Measurements from ENCODE around the gene LCMT1.

LCMT1 gene

DNA sequence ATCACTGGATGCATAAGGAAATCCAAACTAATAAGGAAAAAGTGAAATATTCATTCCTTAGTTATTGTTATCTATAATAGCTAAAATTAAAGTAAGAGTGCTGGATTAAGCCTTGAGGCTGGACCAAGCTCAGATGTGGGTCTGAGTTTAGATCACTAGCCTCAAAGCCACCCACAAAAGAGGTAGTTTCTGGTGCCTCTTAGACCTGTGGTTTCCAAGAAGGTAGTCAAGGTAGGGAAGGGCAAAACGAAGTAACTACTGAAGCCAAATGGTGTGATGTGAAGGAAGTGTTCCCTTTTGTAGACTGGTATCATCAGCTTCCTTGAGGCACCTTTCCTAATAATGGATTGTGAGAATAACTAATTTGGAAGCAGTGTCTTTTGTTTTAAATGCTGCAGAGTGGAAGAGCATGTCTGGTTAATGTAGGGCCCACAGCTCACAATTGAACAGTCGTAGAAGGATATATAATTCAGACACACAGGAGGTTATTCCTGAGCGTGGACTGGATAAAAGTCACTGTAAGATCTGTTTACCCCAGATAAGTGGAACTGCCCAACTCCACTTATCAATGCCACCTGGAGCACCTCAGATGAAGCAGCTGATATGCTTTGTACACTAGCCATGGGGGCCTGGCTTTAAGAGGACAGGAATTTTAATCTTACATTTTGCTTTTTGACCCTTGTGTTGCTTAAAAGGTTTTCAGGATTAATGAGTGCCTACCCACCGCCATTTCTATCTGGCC is 31.7 kb upstream of the LCMT1 start:
- Histone ChIP-seq H3K36me3 (ENCODE audit: control insufficient read depth in 1 of 2, insufficient read depth in 2 of 2, low read length in 2 of 2) (no peaks in the 10 kb centered on the region), H3K27me3 (ENCODE audit: control insufficient read depth in 1 of 2, insufficient read depth in 2 of 2, low read length in 2 of 2) (no peaks in the 10 kb centered on the region), H3K27ac (ENCODE audit: low read depth, low read length) (no peak overlapping the region), H3K9me3 (ENCODE audit: control insufficient read depth in 1 of 2, low read length in 2 of 2) (no peaks in the 10 kb centered on the region), H3K4me3 (ENCODE audit: low read depth in 1 of 2, low read length in 2 of 2) (no peak overlapping the region), H3K4me1 (ENCODE audit: control insufficient read depth in 1 of 2, insufficient read depth in 2 of 2, low read length in 2 of 2) (no peaks in the 10 kb centered on the region), H3K9ac (ENCODE audit: low read depth in 1 of 2, low read length in 2 of 2) (no peak overlapping the region)

GRCh38 chr16:25080420-25081131 is 31.0 kb upstream of the LCMT1 start:
- no peak overlapping the region for H3K4me3 ChIP-seq (ENCODE audit: low read depth in 1 of 2, low read length in 2 of 2)
- no peaks in the 10 kb centered on the region for H3K36me3 ChIP-seq (ENCODE audit: control insufficient read depth in 1 of 2, insufficient read depth in 2 of 2, low read length in 2 of 2)
- H3K27ac ChIP-seq (ENCODE audit: low read depth, low read length), result no peak overlapping the region
- no peaks in the 10 kb centered on the region for H3K27me3 ChIP-seq (ENCODE audit: control insufficient read depth in 1 of 2, insufficient read depth in 2 of 2, low read length in 2 of 2)
- H3K9ac ChIP-seq (ENCODE audit: low read depth in 1 of 2, low read length in 2 of 2), result no peak overlapping the region
- H3K9me3 ChIP-seq (ENCODE audit: control insufficient read depth in 1 of 2, low read length in 2 of 2), result no peaks in the 10 kb centered on the region
- no peaks in the 10 kb centered on the region for H3K4me1 ChIP-seq (ENCODE audit: control insufficient read depth in 1 of 2, insufficient read depth in 2 of 2, low read length in 2 of 2)

DNA sequence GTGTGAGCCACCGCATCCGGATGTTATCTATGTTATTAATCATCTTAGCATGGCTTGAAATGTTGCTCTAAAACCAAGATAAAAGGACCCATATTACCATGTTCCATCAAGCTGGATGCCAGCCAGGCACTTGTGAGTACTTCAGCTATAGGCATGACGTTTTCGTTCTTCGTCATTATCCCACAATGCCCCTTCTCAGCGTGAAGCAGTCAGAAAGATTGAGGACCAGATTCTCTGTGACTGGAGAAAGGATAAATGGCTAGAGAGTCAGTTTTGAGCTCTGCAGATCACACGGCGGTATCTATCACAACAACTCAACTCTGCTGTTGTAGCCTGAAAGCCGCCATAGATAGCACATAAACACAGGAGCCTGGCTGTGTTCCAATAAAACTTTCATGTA is 29.8 kb upstream of the LCMT1 start:
- Histone ChIP-seq H3K9me3 (ENCODE audit: control insufficient read depth in 1 of 2, low read length in 2 of 2) (no peaks in the 10 kb centered on the region), H3K4me1 (ENCODE audit: control insufficient read depth in 1 of 2, insufficient read depth in 2 of 2, low read length in 2 of 2) (no peaks in the 10 kb centered on the region), H3K4me3 (ENCODE audit: low read depth in 1 of 2, low read length in 2 of 2) (no peak overlapping the region), H3K36me3 (ENCODE audit: control insufficient read depth in 1 of 2, insufficient read depth in 2 of 2, low read length in 2 of 2) (no peaks in the 10 kb centered on the region), H3K27me3 (ENCODE audit: control insufficient read depth in 1 of 2, insufficient read depth in 2 of 2, low read length in 2 of 2) (no peaks in the 10 kb centered on the region), H3K9ac (ENCODE audit: low read depth in 1 of 2, low read length in 2 of 2) (no peak overlapping the region), H3K27ac (ENCODE audit: low read depth, low read length) (no peak overlapping the region)

GRCh38 chr16:25083065-25083464 is 28.5 kb upstream of the LCMT1 start:
- no peaks in the 10 kb centered on the region for H3K9me3 ChIP-seq (ENCODE audit: control insufficient read depth in 1 of 2, low read length in 2 of 2)
- H3K9ac ChIP-seq (ENCODE audit: low read depth in 1 of 2, low read length in 2 of 2), result no peak overlapping the region
- no peaks in the 10 kb centered on the region for H3K4me1 ChIP-seq (ENCODE audit: control insufficient read depth in 1 of 2, insufficient read depth in 2 of 2, low read length in 2 of 2)
- H3K27me3 ChIP-seq (ENCODE audit: control insufficient read depth in 1 of 2, insufficient read depth in 2 of 2, low read length in 2 of 2), result no peaks in the 10 kb centered on the region
- no peak overlapping the region for H3K27ac ChIP-seq (ENCODE audit: low read depth, low read length)
- H3K4me3 ChIP-seq (ENCODE audit: low read depth in 1 of 2, low read length in 2 of 2), result no peak overlapping the region
- H3K36me3 ChIP-seq (ENCODE audit: control insufficient read depth in 1 of 2, insufficient read depth in 2 of 2, low read length in 2 of 2), result no peaks in the 10 kb centered on the region

GRCh38 chr16:25083701-25084100 is 27.8 kb upstream of the LCMT1 start:
- Histone ChIP-seq H3K36me3 (ENCODE audit: control insufficient read depth in 1 of 2, insufficient read depth in 2 of 2, low read length in 2 of 2) (no peaks in the 10 kb centered on the region), H3K4me3 (ENCODE audit: low read depth in 1 of 2, low read length in 2 of 2) (no peak overlapping the region), H3K27ac (ENCODE audit: low read depth, low read length) (no peak overlapping the region), H3K27me3 (ENCODE audit: control insufficient read depth in 1 of 2, insufficient read depth in 2 of 2, low read length in 2 of 2) (no peaks in the 10 kb centered on the region), H3K9ac (ENCODE audit: low read depth in 1 of 2, low read length in 2 of 2) (no peak overlapping the region), H3K4me1 (ENCODE audit: control insufficient read depth in 1 of 2, insufficient read depth in 2 of 2, low read length in 2 of 2) (no peaks in the 10 kb centered on the region), H3K9me3 (ENCODE audit: control insufficient read depth in 1 of 2, low read length in 2 of 2) (no peaks in the 10 kb centered on the region)

DNA sequence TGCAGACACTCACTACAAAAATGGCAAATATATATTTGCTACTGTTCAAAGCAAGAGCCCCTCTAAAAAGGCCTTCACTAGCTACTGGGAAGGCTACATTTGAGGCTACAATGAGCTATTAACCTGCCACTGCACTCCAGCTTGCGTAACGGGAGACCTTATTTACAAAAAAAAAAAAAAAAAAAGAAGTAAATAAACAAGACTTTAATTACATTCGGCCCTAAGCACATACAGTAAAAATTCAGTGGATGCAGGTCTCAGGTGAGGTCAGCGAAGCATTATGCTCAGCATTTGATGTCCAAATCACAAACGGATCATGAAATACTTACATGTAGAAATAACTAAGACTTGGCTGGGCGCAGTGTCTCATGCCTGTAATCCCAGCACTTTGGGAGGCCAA is 26.7 kb upstream of the LCMT1 start:
- H3K27me3 ChIP-seq (ENCODE audit: control insufficient read depth in 1 of 2, insufficient read depth in 2 of 2, low read length in 2 of 2), result no peaks in the 10 kb centered on the region
- H3K4me1 ChIP-seq (ENCODE audit: control insufficient read depth in 1 of 2, insufficient read depth in 2 of 2, low read length in 2 of 2), result peaks cover 7 to 8% of the 10 kb centered on the region in 2 donors
- no peak overlapping the region for H3K27ac ChIP-seq (ENCODE audit: low read depth, low read length)
- no peaks in the 10 kb centered on the region for H3K36me3 ChIP-seq (ENCODE audit: control insufficient read depth in 1 of 2, insufficient read depth in 2 of 2, low read length in 2 of 2)
- H3K9me3 ChIP-seq (ENCODE audit: control insufficient read depth in 1 of 2, low read length in 2 of 2), result no peaks in the 10 kb centered on the region
- H3K4me3 ChIP-seq (ENCODE audit: low read depth in 1 of 2, low read length in 2 of 2), result no peak overlapping the region
- H3K9ac ChIP-seq (ENCODE audit: low read depth in 1 of 2, low read length in 2 of 2), result no peak overlapping the region

GRCh38 chr16:25087761-25088160 is 23.8 kb upstream of the LCMT1 start:
- Histone ChIP-seq H3K4me1 (ENCODE audit: control insufficient read depth in 1 of 2, insufficient read depth in 2 of 2, low read length in 2 of 2) (peaks cover 7 to 11% of the 10 kb centered on the region in 2 donors), H3K36me3 (ENCODE audit: control insufficient read depth in 1 of 2, insufficient read depth in 2 of 2, low read length in 2 of 2) (no peaks in the 10 kb centered on the region), H3K9me3 (ENCODE audit: control insufficient read depth in 1 of 2, low read length in 2 of 2) (no peaks in the 10 kb centered on the region), H3K9ac (ENCODE audit: low read depth in 1 of 2, low read length in 2 of 2) (no peak overlapping the region), H3K4me3 (ENCODE audit: low read depth in 1 of 2, low read length in 2 of 2) (no peak overlapping the region), H3K27me3 (ENCODE audit: control insufficient read depth in 1 of 2, insufficient read depth in 2 of 2, low read length in 2 of 2) (no peaks in the 10 kb centered on the region), H3K27ac (ENCODE audit: low read depth, low read length) (no peak overlapping the region)

GRCh38 chr16:25089351-25089750 is 22.2 kb upstream of the LCMT1 start:
- H3K4me3 ChIP-seq (ENCODE audit: low read depth in 1 of 2, low read length in 2 of 2), result no peak overlapping the region
- H3K9me3 ChIP-seq (ENCODE audit: control insufficient read depth in 1 of 2, low read length in 2 of 2), result no peaks in the 10 kb centered on the region
- H3K4me1 ChIP-seq (ENCODE audit: control insufficient read depth in 1 of 2, insufficient read depth in 2 of 2, low read length in 2 of 2), result peaks cover 7 to 15% of the 10 kb centered on the region in 2 donors
- no peaks in the 10 kb centered on the region for H3K27me3 ChIP-seq (ENCODE audit: control insufficient read depth in 1 of 2, insufficient read depth in 2 of 2, low read length in 2 of 2)
- H3K27ac ChIP-seq (ENCODE audit: low read depth, low read length), result no peak overlapping the region
- H3K36me3 ChIP-seq (ENCODE audit: control insufficient read depth in 1 of 2, insufficient read depth in 2 of 2, low read length in 2 of 2), result no peaks in the 10 kb centered on the region
- H3K9ac ChIP-seq (ENCODE audit: low read depth in 1 of 2, low read length in 2 of 2), result no peak overlapping the region

DNA sequence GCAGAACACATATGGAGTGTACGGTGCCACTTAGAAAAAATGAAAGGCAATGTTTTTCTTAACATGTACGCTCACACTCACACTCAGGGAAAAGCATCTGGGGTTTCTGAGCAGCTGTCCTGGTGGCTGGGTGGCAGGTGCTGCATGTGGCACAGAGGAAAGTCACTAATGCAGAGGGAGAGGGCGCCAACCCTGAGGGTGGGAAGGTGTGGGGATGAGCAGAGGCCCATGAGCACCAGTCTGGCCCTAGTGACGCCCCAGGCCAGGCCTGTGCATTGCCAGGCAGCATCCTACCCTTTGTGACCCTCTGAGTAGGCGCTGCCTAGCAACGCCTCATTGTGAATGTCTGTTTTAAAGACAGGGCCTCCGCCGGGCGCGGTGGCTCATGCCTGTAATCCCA is 19.1 kb upstream of the LCMT1 start:
- Histone ChIP-seq H3K9me3 (ENCODE audit: control insufficient read depth in 1 of 2, low read length in 2 of 2) (no peaks in the 10 kb centered on the region), H3K4me1 (ENCODE audit: control insufficient read depth in 1 of 2, insufficient read depth in 2 of 2, low read length in 2 of 2) (peaks cover 7 to 15% of the 10 kb centered on the region in 2 donors), H3K4me3 (ENCODE audit: low read depth in 1 of 2, low read length in 2 of 2) (no peak overlapping the region), H3K36me3 (ENCODE audit: control insufficient read depth in 1 of 2, insufficient read depth in 2 of 2, low read length in 2 of 2) (no peaks in the 10 kb centered on the region), H3K27ac (ENCODE audit: low read depth, low read length) (no peak overlapping the region), H3K27me3 (ENCODE audit: control insufficient read depth in 1 of 2, insufficient read depth in 2 of 2, low read length in 2 of 2) (peaks cover 0 to 2% of the 10 kb centered on the region in 2 donors), H3K9ac (ENCODE audit: low read depth in 1 of 2, low read length in 2 of 2) (no peak overlapping the region)

GRCh38 chr16:25093208-25094061 is 18.1 kb upstream of the LCMT1 start:
- Histone ChIP-seq H3K9me3 (ENCODE audit: control insufficient read depth in 1 of 2, low read length in 2 of 2) (no peaks in the 10 kb centered on the region), H3K4me1 (ENCODE audit: control insufficient read depth in 1 of 2, insufficient read depth in 2 of 2, low read length in 2 of 2) (peaks cover 7 to 15% of the 10 kb centered on the region in 2 donors), H3K36me3 (ENCODE audit: control insufficient read depth in 1 of 2, insufficient read depth in 2 of 2, low read length in 2 of 2) (no peaks in the 10 kb centered on the region), H3K27me3 (ENCODE audit: control insufficient read depth in 1 of 2, insufficient read depth in 2 of 2, low read length in 2 of 2) (peaks cover 0 to 2% of the 10 kb centered on the region in 2 donors), H3K27ac (ENCODE audit: low read depth, low read length) (no peak overlapping the region), H3K9ac (ENCODE audit: low read depth in 1 of 2, low read length in 2 of 2) (no peak overlapping the region), H3K4me3 (ENCODE audit: low read depth in 1 of 2, low read length in 2 of 2) (no peak overlapping the region)
